NCI-H2081 treated with DMSO at 0.1 percent for 48 hours (cell line): ENCODE results near the gene CPAMD8.

Experiments used
- DNase-seq: peaks from one replicate; lab custom pipeline; 2025; lab: John Stamatoyannopoulos, UW

The CPAMD8 gene

DNA sequence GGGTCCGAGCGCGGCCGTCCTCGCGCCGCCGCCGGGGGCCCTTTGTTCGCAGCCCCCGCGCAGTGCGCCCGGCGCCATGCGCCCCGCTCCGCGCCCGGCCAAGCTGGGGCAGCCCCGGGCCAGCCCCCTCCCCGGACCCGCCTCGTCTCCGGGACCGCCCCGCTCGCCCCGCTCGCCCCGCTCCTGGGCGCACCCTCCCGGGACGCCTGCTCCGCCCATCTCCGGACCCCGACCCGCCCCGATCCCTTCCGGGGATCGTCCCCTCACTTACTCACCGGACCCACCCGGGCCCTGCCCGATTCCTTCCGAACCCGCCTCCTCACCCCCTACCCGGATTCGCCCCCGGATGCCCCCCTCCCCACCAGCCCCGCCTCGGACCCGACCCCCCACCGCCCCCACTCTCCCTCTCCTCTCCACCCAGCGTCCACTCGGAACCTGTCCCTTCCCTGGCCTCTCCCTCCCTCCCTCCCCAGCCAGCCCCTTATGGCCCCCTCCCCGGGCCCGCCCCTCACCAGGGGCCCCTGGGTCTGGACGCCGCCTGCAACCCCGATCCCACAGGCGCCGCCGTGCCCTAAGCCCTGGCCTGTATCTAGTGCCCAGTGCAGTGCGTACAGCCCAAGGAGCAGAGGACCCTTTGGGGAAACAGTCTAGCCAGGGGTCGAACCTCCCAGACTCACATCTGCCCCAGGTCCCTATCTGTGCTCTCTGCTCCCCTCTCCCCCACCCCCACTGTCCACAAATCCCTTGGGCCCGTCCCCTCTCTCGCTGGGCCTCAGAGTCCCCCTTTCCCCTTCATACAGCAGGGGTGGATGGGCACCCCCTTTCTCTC is at the start of gene CPAMD8:
TSS of gene CPAMD8 (minus strand) at position 105 of the 829 bp plus-strand sequence. CDS start 168 bp downstream, outside the sequence.
- DNase-seq = no peak

DNA sequence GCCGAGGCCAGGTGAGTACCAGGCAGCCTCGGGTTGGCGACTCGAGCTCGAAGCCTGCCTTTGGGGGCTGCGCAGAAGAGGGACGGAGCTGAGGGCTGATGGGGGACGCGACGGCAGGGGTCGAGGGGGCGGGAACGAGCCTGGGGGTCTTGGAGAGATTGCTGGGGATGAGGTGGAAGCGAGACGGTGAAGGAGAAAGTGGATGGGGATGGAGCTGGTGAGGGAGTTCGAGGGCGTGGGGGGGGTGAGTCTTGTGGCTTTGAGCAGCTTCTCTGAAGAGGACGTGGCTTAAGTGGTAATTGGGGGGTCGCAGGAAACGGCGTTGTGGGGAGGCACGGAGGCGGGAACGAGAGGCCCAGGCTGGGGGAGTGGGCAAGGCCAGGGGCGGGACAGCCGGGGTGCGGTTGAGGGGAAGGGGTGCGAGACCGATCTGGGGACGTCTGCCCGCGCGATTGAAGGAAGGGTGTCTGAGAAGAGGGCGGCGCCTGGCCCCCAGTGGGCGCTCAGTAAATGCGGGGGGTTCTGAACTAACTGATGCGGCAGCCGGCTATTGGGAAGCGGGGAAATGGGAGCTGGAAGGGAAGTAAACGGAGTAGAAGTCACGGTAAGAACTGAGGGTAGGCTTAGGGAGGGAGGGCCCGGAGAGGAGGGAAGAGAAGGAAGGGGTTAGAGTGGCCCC is 49.4 kb upstream of the CPAMD8 start:
- no peak for DNase-seq

DNA sequence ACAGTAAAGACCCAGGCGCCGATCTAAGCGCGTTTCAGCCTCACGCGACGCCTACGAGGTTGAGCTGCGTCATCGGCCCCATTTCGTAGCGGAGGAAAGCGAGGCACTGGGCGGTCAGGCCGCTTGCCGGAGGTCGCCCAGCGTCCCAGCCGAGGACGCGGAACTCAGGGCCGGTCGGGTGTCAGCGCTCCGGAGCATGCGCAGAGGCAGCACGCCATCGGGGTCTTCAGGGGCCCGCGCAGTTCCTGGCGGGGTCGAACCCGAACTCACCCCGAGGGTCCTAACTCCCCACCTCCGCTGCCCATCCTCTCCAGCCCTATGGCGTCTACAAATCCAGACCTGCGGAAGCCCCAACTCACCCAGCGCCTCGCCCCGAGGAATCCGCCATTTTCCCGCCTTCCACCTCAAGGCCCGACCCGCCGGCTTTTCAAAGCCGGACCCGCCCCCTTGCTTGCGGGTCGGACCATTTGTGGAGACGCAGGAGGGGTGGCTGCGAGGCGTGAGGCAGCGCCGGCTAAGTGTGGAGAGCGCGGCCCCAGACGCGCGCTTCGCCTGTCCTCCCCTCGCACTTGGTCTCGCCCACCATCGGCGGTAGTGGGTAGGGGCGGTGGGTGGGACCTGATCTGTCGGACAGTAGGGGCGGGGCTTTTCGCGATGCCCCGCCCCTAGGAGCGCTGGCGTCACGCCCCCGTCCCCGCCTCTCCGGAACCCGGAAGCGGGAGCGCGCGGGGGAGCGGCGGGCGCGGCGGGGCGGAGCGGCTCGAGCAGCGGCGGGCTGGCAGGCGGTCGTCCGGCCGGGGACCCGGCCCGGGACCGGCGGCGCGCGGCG is 48.6 kb upstream of the CPAMD8 start, which contains the start of the genes HAUS8 and MYO9B:
TSS of gene HAUS8 (minus strand) at position 418 of the 829 bp plus-strand sequence. CDS start at position 388, 30 bp downstream.
TSS of gene MYO9B (plus strand) at position 743 of the 829 bp plus-strand sequence. CDS start 25,941 bp downstream, outside the sequence.
- peak; percentile 87 for DNase-seq

DNA sequence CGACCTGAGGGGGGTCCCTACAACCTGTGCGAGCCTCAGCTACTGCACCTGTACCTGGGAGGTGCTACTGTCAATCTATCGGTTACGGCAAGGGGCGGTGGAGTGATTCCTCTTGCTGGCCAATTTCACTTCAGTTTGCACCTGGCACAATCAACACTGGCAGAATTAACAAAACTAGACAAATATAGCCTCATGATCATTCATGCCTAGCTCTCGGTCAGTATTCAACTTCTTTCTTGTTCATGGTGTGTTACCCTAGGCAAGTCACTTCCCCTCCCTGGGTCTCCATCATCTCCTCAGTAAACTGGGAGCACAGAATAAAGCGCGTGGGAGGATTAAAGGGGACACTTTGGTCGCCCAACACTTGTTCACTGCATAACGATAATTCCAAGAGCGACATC is 48.0 kb upstream of the CPAMD8 start:
- DNase-seq = no peak

DNA sequence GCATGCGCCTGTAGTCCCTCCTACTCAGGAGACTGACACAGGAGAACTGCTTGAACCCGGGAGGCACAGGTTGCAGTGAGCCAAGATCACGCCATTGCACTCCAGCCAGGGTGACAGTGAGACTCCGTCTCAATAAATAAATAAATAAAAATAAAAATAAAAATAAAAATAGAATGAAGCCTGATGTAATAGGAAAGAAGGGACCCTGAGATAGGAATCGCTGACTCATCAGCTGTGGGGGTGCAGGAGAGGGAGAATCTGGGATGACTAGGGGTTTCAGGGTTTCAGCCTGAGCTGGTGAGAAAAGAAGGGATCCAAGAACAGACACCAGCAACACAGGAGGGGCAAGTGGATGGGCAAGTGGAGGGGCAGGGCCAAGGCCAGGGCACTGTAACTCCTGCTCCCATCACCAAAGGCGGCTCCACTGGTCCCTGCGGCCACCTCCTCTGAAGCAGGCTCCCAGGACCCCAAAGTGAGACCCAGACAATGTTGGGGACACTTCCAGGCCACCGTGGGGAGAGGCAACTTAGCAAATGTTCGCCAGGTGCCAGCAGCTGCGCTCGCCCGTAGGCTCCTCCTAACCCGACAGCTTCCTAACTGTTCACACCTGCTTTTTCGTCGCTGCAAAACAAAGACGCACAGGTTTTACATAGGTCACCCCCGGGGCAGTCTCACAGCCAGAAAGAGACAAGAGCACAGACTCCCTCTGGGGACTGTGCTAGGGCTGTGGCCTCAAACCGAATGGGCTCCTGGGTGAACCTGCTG is 47.4 kb upstream of the CPAMD8 start:
- peak; percentile 36 for DNase-seq

DNA sequence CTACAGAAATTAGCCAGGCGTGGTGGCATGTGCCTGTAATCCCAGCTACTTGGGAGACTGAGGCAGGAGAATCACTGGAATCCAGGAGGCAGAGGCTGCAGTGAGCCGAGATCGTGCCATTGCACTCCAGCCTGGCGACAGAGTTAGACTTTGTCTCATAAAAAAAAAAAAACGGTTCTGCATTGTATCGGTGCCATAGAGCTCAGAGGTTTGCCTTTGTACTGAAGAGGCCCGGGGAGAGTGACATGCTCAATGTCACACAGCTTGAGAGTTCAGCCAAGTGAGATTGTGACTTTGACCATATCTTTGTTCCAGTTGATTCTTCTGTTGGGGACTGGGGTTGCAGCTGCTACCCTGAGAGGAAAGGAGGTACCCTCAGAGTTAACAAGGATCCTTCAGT is 44.3 kb upstream of the CPAMD8 start:
- DNase-seq = no peak

DNA sequence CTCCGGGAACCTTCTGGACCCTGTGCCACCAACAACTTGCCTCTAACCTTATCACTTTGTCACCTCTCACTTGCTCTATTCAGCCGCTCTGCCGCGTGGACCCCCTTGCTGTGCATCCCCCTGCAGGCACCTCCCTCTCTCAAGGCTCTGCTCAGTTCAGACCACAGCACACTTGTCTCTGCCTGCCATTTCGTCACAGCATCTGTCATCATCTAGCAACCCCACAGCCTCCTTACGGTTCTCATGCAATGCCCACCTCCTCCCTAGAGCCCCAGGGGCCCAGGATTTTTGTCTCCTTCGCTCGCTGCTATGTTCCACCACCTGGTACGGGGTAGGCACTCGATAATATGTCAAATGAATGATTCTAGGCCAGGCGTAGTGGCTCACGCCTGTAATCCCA is 43.8 kb upstream of the CPAMD8 start:
- no peak for DNase-seq

DNA sequence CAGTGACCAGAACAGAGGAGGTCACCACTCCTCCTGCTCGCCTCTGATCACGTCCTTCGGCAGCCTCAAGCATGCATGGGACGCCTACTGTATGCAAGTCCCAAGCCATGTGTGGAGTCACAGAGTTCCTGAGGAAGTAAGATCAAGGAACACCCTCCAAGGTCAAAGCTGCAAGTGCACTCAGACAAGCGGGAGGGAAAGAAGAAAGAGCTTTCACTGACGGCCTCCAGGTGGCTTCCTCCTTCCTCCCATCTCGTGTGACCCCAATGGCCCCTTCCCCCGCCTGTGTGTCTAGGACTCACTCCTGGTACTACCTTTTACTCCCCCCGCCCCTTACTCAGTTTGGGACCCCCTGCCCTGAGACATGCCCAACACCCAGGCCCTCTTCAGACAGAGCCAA is 42.6 kb upstream of the CPAMD8 start:
- no peak for DNase-seq

DNA sequence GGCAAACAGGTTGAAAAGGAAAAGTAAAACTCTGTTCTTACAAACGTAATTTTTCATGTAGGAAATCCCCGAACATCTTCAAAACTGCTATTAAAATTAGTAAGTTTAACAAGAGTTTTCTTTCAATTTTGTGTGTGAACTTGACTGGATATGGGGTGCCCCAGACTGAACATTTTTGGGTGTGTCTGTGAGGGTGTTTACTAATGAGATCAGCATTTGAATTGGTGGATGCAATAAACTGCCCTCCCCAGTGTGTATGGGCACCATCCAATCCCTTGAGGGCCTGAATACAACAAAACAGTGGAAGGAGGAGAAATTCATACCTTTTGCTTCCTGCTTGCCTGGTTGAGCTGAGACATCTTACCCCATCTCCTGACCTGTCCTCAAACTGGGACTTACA is 36.8 kb upstream of the CPAMD8 start:
- DNase-seq = no peak

DNA sequence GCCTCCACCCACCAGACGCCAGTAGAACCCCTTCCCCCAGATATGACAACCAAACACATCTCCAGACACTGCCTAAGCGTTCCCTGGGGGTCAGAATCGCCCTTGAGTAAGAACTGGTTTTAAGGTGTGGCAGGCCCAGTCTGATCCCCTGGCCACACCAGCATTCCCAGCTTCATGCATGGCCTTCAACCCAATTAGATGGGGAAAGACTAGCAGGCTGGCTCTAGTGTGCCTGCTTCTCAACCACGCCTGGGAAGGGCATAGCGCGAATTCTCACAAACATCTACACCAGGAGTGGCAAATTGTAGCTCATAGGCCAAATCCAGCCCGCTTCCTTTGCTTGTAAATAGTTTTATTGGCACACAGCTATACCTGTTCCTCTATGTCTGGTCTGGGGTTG is 35.1 kb upstream of the CPAMD8 start:
- DNase-seq = no peak

DNA sequence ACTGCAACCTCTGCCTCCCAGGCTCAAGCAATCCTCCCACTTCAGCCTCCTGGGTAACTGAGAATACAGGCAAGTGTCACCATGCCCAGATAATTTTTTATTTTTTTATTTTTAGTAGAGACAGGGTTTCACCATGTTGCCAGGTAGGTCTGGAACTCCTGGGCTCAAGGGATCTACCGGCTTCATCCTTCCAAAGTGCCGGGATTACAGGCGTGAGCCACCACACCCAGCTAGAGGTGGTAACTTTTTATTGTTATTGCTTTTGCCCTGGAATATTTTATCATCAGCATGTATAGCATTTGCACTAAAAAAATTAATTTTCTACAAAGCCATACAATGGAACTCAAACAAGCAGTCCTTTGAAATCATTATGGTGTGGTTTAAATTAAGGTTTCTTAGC is 34.6 kb upstream of the CPAMD8 start:
- DNase-seq = no peak

DNA sequence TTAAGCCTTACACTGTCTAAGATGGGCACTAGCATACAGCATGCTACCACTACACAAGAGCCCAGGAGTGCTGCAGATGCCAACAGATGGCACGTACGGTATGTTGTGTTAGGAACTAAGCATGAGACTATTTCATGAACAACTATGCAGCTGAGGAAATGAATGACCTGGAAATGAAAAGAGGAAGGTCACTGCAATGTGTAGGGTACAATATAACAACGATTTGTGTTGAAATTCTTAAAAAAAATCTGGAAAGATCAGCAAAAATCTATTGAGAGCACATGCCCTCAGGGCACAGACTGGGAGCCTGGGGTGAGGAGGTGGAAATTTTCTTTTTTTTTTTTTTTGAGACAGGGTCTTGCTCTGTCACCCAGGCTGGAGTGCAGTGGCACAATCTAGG is 34.2 kb upstream of the CPAMD8 start:
- no peak for DNase-seq

DNA sequence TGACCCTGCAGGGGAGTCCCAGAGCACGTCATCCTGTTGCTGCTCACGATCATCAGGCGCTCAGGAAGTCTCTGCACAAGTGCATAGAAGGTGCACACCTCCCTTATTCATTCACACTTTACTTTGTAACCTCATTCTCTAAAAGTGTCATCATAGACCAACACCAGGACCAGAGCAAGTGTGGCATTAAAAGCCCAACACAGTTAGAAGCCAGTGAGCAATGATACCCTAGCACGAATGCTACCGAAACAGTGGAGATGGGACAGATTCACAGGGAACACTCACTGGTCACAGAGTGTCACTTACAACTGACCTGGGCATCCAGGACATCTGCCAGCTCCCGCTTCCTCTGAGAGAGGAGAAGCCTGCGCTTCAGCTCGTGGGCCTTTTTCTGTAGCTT is 31.6 kb upstream of the CPAMD8 start:
- no peak for DNase-seq

DNA sequence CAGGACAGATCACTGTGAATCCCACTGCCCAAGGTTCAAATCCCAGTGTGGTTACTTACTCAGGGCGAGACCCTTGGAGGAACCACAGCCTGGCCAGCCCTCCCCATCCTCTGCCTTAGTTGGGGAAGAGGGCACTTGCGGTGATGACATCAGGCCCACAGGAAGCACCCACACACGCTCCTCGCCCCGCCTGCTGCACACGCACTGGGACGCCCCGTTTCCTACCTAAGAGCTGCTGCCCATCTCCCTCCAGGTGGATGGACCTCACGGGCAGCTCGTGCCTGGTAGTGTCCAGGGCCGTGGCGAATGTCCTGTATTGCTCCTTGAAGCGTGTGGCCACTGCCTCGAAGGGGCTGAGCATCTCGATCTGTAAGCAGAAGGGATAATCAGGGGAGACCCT is 29.0 kb upstream of the CPAMD8 start:
- DNase-seq = no peak

DNA sequence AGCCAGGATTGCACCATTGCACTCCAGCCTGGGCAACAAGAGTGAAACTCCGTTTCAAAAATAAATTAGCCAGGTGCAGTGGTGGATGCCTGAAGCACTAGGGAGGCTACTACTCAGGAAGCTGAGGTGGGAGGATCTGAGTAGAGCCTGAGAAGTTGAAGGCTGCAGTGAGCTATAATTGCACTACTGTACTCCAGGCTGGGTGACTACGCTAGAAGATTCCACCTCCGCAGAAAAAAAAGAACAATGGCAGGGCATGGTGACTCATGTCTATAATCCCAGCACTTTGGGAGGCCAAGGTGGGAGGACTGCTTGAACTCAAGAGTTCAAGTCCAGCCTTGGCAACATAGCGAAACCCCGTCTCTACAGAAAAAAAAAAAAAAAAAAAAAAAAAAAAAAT is 28.1 kb upstream of the CPAMD8 start:
- DNase-seq = no peak

DNA sequence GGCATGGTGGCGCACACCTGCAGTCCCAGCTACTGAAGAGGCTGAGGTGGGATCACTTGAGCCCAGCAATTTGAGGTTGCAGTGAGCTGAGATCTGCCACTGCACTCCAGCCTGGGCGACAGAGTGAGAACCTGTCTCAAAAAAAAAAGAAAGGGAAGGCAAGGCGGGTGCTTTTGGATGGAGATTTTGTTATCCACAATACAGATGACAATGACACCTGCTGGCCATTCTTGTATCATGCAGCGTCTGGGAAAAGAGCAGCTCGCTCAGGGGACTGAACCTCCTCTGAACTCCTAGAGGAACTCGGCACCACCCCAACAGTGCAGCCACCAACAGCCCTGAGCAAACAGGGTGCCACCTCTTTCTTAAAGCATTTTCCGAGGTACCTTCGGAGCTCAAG is 25.8 kb upstream of the CPAMD8 start:
- no peak for DNase-seq

DNA sequence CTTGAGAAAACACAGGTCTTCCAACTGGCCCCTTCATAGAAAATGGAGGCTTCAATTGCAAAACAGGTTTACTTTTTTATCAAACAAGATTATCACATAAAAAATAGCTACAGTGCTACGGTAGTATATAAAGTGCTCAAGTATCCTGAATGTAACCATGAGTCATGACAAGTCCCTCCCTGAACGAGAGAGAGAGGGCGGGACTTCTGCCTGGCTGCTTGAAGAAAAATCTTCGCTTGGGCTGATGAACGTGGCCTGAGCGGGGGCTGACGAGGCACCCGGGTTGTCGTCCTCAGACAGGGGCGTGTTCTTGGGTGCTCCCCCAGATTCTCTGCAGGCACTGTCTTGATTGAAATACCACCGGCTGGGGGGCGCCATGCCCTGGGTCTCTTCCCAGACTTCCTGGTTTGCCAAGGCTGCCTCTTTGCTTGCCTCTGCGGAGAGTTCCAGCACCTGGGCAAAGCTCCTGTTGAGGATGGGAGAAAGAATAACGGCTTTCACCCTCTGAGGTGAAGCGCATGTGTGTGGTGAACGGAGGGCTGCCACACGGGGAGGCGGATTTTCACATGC is 23.2 kb upstream of the CPAMD8 start:
- DNase-seq = no peak

DNA sequence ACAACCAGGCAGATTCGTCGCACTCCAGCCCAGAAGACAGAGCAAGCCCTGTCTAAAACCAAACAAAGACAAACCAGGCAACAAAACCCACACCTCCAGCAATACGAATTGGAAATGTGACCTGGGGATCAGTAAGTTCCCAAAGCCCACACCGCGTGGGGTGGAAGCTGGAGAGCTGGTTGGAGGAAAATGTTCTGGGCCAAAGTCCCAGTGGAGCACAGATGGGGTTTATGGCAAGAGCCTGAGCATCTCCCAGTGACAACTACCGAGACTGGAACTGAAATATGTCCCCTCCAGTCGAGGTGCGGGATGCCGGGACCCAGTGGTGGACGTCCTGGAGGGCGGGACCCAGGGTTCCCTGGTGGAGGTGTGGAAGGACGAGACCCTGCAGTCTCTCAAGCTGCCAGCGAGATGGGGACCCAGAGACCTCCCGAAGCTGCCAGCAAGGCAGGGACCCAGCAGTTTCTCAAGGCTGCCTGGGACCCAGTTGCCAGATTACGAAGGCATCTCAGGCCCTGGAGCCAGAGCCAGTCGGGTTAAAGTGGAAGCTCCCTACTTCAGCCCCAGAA is 22.4 kb upstream of the CPAMD8 start:
- DNase-seq = no peak

DNA sequence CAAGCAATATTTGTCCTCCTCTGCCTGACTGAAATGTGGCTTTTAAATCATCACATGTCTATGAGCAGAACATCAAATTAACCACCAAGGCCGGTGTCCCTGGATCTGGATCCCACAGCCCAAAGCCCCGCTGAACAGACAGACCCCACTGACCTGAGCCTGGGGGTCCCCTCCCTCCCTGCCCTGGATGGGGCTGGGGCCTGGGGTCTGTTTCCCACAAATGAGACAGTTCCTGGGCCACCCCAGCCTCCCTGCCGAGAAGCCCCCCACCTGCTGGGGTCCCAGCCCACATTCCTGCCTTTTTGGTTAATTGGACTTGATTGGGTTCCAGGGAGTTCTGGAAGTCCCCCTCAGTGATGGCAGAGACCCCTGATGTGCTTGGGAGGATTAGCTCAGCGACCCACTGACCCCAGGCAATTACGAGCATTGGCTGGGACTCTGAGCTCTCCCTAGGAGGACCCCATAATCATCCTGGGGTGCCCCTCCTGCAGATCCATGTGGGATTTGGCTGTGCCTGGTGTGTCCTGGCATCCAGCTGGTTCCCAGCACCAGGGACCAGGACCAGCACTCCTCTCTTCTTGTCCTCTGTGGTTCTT is 19.4 kb upstream of the CPAMD8 start:
- DNase-seq = no peak

DNA sequence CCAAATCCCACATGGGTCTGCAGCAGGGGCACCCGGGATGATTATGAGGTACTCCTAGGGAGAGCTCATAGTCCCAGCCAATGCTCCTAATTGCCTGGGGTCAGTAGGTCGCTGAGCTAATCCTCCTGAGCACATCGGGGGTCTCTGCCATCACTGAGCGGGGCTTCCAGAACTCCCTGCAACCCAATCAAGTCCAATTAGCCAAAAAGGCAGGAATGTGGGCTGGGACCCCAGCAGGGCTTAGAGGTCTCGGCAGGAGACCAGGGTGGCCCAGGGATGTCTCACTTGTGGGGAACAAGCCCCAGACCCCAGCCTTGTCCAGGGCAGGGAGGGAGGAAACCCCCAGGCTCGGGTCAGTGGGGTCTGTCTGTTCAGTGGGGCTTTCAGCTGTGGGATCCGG is 17.1 kb upstream of the CPAMD8 start:
- DNase-seq = no peak

DNA sequence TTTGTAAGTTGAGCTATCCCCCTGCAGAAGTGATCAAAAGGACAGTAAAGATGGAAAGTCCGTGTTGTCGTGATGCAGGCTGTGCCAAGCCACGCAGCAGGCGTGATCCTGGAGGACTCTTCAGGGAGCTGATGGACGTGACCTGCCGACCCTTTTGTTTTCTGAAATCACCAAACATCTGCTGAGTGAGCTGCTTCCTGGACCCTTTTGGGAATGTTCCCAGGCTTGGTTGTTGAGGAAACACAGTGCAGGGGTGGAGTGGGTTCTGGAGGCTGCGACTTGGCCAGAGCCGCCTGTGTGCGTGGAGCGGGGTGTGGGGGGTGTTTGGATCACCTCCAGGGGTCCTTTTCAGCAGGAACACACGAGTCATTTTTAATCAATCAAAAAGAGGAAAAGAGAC is 15.4 kb upstream of the CPAMD8 start:
- no peak for DNase-seq
